MM.1S (cell line): ENCODE measurements around the gene SELENBP1.

Experiments used
- DNase-seq: peaks from one replicate; pipeline ENCODE4 v3.0.0-alpha.2; 2015
- H2AFZ ChIP-seq: fragments of 300-600 bp; sonication (generic); 2 replicates; pipeline ENCODE4 v1.6.0; 2016; ENCODE audit warnings: antibody characterized with exemption, low read length
- H3F3A ChIP-seq: fragments of 300-600 bp; sonication (generic); 2 replicates; pipeline ENCODE4 v1.6.1; 2016; ENCODE audit warnings: mild to moderate bottlenecking, antibody characterized with exemption, low read length, moderate library complexity, mixed read lengths; ENCODE audit not compliant: insufficient read depth
- H3K27ac ChIP-seq: fragments of 300-600 bp; sonication (generic); 2 replicates; pipeline ENCODE4 v1.5.1; 2016; ENCODE audit warnings: mild to moderate bottlenecking, low read length
- H3K27me3 ChIP-seq: fragments of 300-600 bp; sonication (generic); replicated peaks from 2 replicates; pipeline ENCODE4 v1.6.0; 2016; ENCODE audit warnings: low read length; ENCODE audit not compliant: insufficient read depth
- H3K36me3 ChIP-seq: fragments of 300-600 bp; sonication (generic); replicated peaks from 2 replicates; pipeline ENCODE4 v1.6.1; 2016; ENCODE audit warnings: mild to moderate bottlenecking, low read length, mixed read lengths; ENCODE audit not compliant: insufficient read depth
- H3K4me1 ChIP-seq: fragments of 300-600 bp; sonication (generic); 2 replicates; pipeline ENCODE4 v1.6.1; 2016; ENCODE audit warnings: low read length, mixed read lengths
- H3K4me2 ChIP-seq: fragments of 300-600 bp; sonication (generic); 2 replicates; pipeline ENCODE4 v1.6.0; 2016; ENCODE audit warnings: low read depth, low read length
- H3K4me3 ChIP-seq: fragments of 300-600 bp; sonication (generic); 2 replicates; pipeline ENCODE4 v1.5.1; 2016; ENCODE audit warnings: low read length, mixed read lengths
- H3K79me2 ChIP-seq: fragments of 300-600 bp; sonication (generic); 2 replicates; pipeline ENCODE4 v1.6.1; 2016; ENCODE audit warnings: mixed run types, low read length, mixed read lengths
- H3K9ac ChIP-seq: fragments of 300-600 bp; sonication (generic); 2 replicates; pipeline ENCODE4 v1.6.1; 2016; ENCODE audit warnings: low read length, mixed read lengths
- H3K9me2 ChIP-seq: fragments of 300-600 bp; sonication (generic); replicated peaks from 2 replicates; pipeline ENCODE4 v1.6.1; 2016; ENCODE audit warnings: mild to moderate bottlenecking, low read length, mixed read lengths; ENCODE audit not compliant: insufficient read depth
- H3K9me3 ChIP-seq: fragments of 300-600 bp; sonication (generic); replicated peaks from 2 replicates; pipeline ENCODE4 v1.6.1; 2016; ENCODE audit warnings: mild to moderate bottlenecking, low read length, mixed read lengths; ENCODE audit not compliant: insufficient read depth
- H4K20me1 ChIP-seq: fragments of 300-600 bp; sonication (generic); 2 replicates; pipeline ENCODE4 v1.6.1; 2016; ENCODE audit warnings: mild to moderate bottlenecking, low read length, moderate library complexity, mixed read lengths; ENCODE audit not compliant: insufficient read depth
- CTCF ChIP-seq: fragments of 300-600 bp; sonication (generic); IDR thresholded peaks from 2 replicates; pipeline ENCODE4 v1.5.1; 2016; ENCODE audit warnings: antibody characterized with exemption, low read length, mixed read lengths
- EZH2 ChIP-seq: fragments of 300-600 bp; sonication (generic); optimal IDR thresholded peaks from 2 replicates; pipeline ENCODE3; 2017; ENCODE audit warnings: low read depth, mild to moderate bottlenecking, antibody characterized with exemption, low read length, mixed read lengths
- EZH2phosphoT487 ChIP-seq: fragments of 300-600 bp; sonication (generic); IDR thresholded peaks from 2 replicates; pipeline ENCODE4 v1.6.1; 2018; ENCODE audit warnings: antibody characterized with exemption, low read length

SELENBP1 gene

GRCh38 chr1:151340870-151341754 is 31.4 kb downstream of the SELENBP1 start:
- DNase-seq = peak; percentile 89
- no peaks in the 10 kb centered on the region for H3K9me2 ChIP-seq
- no peak overlapping the region for H3K4me3 ChIP-seq
- no peaks in the 10 kb centered on the region for H4K20me1 ChIP-seq
- no peak overlapping the region for H3K9ac ChIP-seq
- peaks cover 9% of the 10 kb centered on the region for H3K79me2 ChIP-seq
- H3K9me3 ChIP-seq = no peaks in the 10 kb centered on the region
- H3F3A ChIP-seq = peaks cover 17% of the 10 kb centered on the region
- H3K4me1 ChIP-seq = peaks cover 5% of the 10 kb centered on the region; the same call in 1 of the 2 replicates
- H3K36me3 ChIP-seq = peaks cover 3% of the 10 kb centered on the region
- no peaks in the 10 kb centered on the region for H3K27me3 ChIP-seq
- TF ChIP-seq EZH2phosphoT487 (no peak), CTCF (peak; percentile 92)
- H3K27ac ChIP-seq = peak overlapping the region; percentile 14; the same call in 1 of the 2 replicates
- H2AFZ ChIP-seq = no peak overlapping the region
- no peak overlapping the region for H3K4me2 ChIP-seq

DNA sequence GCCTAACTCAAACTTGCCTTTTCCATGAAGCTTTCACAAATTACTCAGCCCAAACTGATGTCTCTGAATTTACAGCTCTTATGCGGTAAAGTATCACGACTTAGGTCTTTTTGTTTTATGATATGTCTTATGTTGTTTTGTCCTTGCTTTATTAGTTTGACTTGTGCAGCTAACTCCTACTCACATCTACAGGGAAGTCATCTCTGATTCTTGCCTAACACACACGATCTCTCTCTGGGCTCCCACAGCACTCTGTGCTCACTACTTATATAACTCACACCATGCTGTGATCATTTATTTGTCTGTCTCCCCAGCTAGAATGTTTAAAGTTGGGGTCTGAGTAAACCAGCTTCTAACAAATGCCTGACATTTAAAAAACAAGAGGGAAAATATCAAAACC is 35.9 kb downstream of the SELENBP1 start:
- Histone ChIP-seq H3F3A (peaks cover 7% of the 10 kb centered on the region), H3K9me3 (no peaks in the 10 kb centered on the region), H4K20me1 (no peaks in the 10 kb centered on the region), H2AFZ (no peak overlapping the region), H3K9me2 (no peaks in the 10 kb centered on the region), H3K79me2 (no peaks in the 10 kb centered on the region), H3K4me3 (no peak overlapping the region), H3K4me1 (no peaks in the 10 kb centered on the region), H3K27me3 (no peaks in the 10 kb centered on the region), H3K9ac (no peak overlapping the region), H3K36me3 (no peaks in the 10 kb centered on the region), H3K4me2 (no peak overlapping the region), H3K27ac (no peak overlapping the region)
- TF ChIP-seq EZH2 (no peak), EZH2phosphoT487 (no peak), CTCF (no peak)
- DNase-seq = no peak

DNA sequence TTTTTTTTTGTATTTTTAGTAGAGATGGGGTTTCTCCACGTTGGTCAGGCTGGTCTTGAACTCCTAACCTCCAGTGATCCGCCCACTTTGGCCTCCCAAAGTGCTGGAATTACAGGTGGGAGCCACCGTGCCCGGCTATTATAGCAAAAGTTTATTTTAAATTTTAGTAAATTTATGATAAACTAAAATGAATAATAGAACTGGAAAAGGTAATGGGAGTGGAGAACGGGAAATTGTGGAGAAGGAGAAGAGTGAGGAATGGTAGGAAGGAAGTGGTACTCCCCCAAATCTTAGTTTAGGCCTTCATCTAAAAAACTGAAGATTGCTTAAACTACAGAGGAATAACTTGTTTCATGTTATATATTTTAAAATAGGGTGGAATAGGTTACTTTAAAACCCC is 37.7 kb downstream of the SELENBP1 start:
- Histone ChIP-seq H3K9ac (no peak overlapping the region), H3K27me3 (no peaks in the 10 kb centered on the region), H3K9me2 (no peaks in the 10 kb centered on the region), H4K20me1 (no peaks in the 10 kb centered on the region), H3K4me3 (no peak overlapping the region), H3K36me3 (no peaks in the 10 kb centered on the region), H3K79me2 (no peaks in the 10 kb centered on the region), H3K4me2 (no peak overlapping the region), H3K4me1 (no peaks in the 10 kb centered on the region), H2AFZ (no peak overlapping the region), H3F3A (no peaks in the 10 kb centered on the region; the same call in 1 of the 2 replicates), H3K9me3 (no peaks in the 10 kb centered on the region), H3K27ac (no peak overlapping the region)
- no peak for DNase-seq
- TF ChIP-seq CTCF (no peak), EZH2 (no peak), EZH2phosphoT487 (no peak)
